GM06990 (cell line): Measurements from ENCODE around the gene NYAP2.

ENCODE experiments used
- DNase-seq: peaks from one replicate; pipeline ENCODE4 v3.0.0-alpha.2; 2011; ENCODE audit not compliant: insufficient read length; ENCODE audit errors: extremely low read depth
- H3K27me3 ChIP-seq: replicated peaks from 2 replicates; pipeline ENCODE4 v1.6.0; 2011; ENCODE audit warnings: low read length; ENCODE audit not compliant: control insufficient read depth, insufficient read depth
- H3K36me3 ChIP-seq: 2 replicates; pipeline ENCODE4 v1.5.1; 2011; ENCODE audit warnings: low read length; ENCODE audit not compliant: control insufficient read depth, insufficient read depth
- H3K4me3 ChIP-seq: replicated peaks from 2 replicates; pipeline ENCODE4 v1.5.1; 2011; ENCODE audit warnings: low read depth, mild to moderate bottlenecking, control low read depth, low read length
- CTCF ChIP-seq: IDR thresholded peaks from 2 replicates; pipeline ENCODE4 v1.5.1; 2011; ENCODE audit warnings: low read length, control low read depth, mild to moderate bottlenecking, inconsistent platforms; ENCODE audit not compliant: insufficient read depth, poor library complexity, severe bottlenecking

The NYAP2 gene

GRCh38 chr2:225399504-225399903 lies at the start of gene NYAP2:
Gene NYAP2, plus strand, starts transcription at chr2:225399710. Its CDS starts 9,171 bp downstream, at chr2:225408881.
- no peak within 1 kb of the TSS for H3K4me3 ChIP-seq
- no peaks in the 10 kb centered on the region for H3K27me3 ChIP-seq
- no peaks in the 10 kb centered on the region for H3K36me3 ChIP-seq
- DNase-seq: no peak
- TF ChIP-seq CTCF: no peak

- H3K36me3 ChIP-seq: no peaks in the 10 kb centered on the region
- DNase-seq: no peak
- TF ChIP-seq CTCF: no peak
- no peak overlapping the region for H3K4me3 ChIP-seq
- H3K27me3 ChIP-seq: no peaks in the 10 kb centered on the region
Measured at GRCh38 chr2:225353579-225354085, 45.9 kb upstream of the NYAP2 start.

GRCh38 chr2:225354281-225354774 lies 45.2 kb upstream of the NYAP2 start:
- no peaks in the 10 kb centered on the region for H3K27me3 ChIP-seq
- H3K36me3 ChIP-seq: no peaks in the 10 kb centered on the region
- DNase-seq: no peak
- H3K4me3 ChIP-seq: no peak overlapping the region
- no peak for TF ChIP-seq CTCF

- Histone ChIP-seq H3K4me3 (no peak overlapping the region), H3K36me3 (no peaks in the 10 kb centered on the region), H3K27me3 (no peaks in the 10 kb centered on the region)
- no peak for DNase-seq
- no peak for TF ChIP-seq CTCF
Measured at GRCh38 chr2:225355788-225356187, 43.7 kb upstream of the NYAP2 start.

GRCh38 chr2:225366731-225367130 lies 32.8 kb upstream of the NYAP2 start:
- Histone ChIP-seq H3K36me3 (no peaks in the 10 kb centered on the region), H3K4me3 (no peak overlapping the region), H3K27me3 (no peaks in the 10 kb centered on the region)
- TF ChIP-seq CTCF: no peak
- no peak for DNase-seq

- DNase-seq: no peak
- no peak overlapping the region for H3K4me3 ChIP-seq
- no peaks in the 10 kb centered on the region for H3K36me3 ChIP-seq
- TF ChIP-seq CTCF: no peak
- H3K27me3 ChIP-seq: no peaks in the 10 kb centered on the region
Measured at GRCh38 chr2:225367482-225367881, 32.0 kb upstream of the NYAP2 start.
